Renal pelvis (tissue), 12 donors: Measurements from ENCODE around the gene SYT10. TPM values are rescaled to one million over a fixed set of nuclear protein-coding genes. Genes with fewer than 3 reads are reported as not detected.
"Not testable (repeated sequence)": the region's sequence is repeated elsewhere in the genome, so short reads cannot be mapped to it uniquely, and the experiment has no call there.

Experiments
- DNase-seq: peaks from one replicate; pipeline ENCODE4 v3.0.0-alpha.2; 2013
- long read RNA-seq, 16 experiments: transcript quantifications; one replicate each; lab custom pipeline, GENCODE V29; 2026
- polyA plus RNA-seq, 3 donors: library from polyadenylated mRNA; unstranded; fragments of 120-200 nt; gene quantifications; one replicate each; pipeline ENCODE4 v1.2.1, GENCODE V29; 2013; ENCODE audit not compliant: insufficient read length in 3 of 3

Gene SYT10
- under 1 TPM; 0.49 to 0.80 (median 0.67) TPM for polyA plus RNA-seq
- long read RNA-seq, donor 1 = 0 reads
- long read RNA-seq, donor 2 = 0 reads
- long read RNA-seq, donor 3 = 0 reads
- long read RNA-seq, donor 4 = 0 reads
- long read RNA-seq, donor 5 = 0 reads
- long read RNA-seq, donor 6, full-length matches to known transcripts = 1 of 1 reads
- long read RNA-seq, donor 6, partial matches to known transcripts = 0 of 1 reads
- long read RNA-seq, donor 6, other reads (novel, unspliced or antisense) = 0 of 1 reads
- long read RNA-seq, donor 7 = 0 reads
- long read RNA-seq, donor 8, full-length matches to known transcripts = 4 of 4 reads
- long read RNA-seq, donor 8, partial matches to known transcripts = 0 of 4 reads
- long read RNA-seq, donor 8, other reads (novel, unspliced or antisense) = 0 of 4 reads
- long read RNA-seq, donor 9 = 0 reads
- long read RNA-seq, donor 10 = 0 reads
- long read RNA-seq, donor 11 = 0 reads
- long read RNA-seq, donor 12 = 0 reads
- long read RNA-seq, donor 13 = 0 reads
- long read RNA-seq, donor 14 = 0 reads
- long read RNA-seq, donor 15 = 0 reads
- long read RNA-seq, donor 16 = 0 reads

GRCh38 chr12:33439587-33440011 is at the start of gene SYT10:
Gene SYT10, minus strand, starts transcription at chr12:33439819. Its CDS starts 297 bp downstream, at chr12:33439522.
- DNase-seq = no peak

GRCh38 chr12:33488036-33488435 is 48.4 kb upstream of the SYT10 start:
- no peak for DNase-seq

GRCh38 chr12:33486058-33486457 is 46.4 kb upstream of the SYT10 start:
- no peak for DNase-seq

- no peak for DNase-seq
Observed at GRCh38 chr12:33484161-33484560, 44.5 kb upstream of the SYT10 start.

- no peak for DNase-seq
Observed at GRCh38 chr12:33480366-33480765, 40.7 kb upstream of the SYT10 start.

- DNase-seq = no peak
Observed at GRCh38 chr12:33476058-33476457, 36.4 kb upstream of the SYT10 start.

- no peak for DNase-seq
Observed at GRCh38 chr12:33472299-33472698, 32.7 kb upstream of the SYT10 start.

- no peak for DNase-seq
Observed at GRCh38 chr12:33455096-33455495, 15.5 kb upstream of the SYT10 start.

- no peak for DNase-seq
Observed at GRCh38 chr12:33450480-33450879, 10.9 kb upstream of the SYT10 start.

GRCh38 chr12:33440477-33440876 is 858 bp upstream of the SYT10 start:
- no peak for DNase-seq

GRCh38 chr12:33438851-33439586 is 600 bp downstream of the SYT10 start:
- DNase-seq = no peak

GRCh38 chr12:33438025-33438772 is 1.4 kb downstream of the SYT10 start:
- DNase-seq = no peak

- DNase-seq = no peak
Observed at GRCh38 chr12:33437598-33437997, 2.0 kb downstream of the SYT10 start.

- no peak for DNase-seq
Observed at GRCh38 chr12:33432992-33433391, 6.6 kb downstream of the SYT10 start.

- DNase-seq = no peak
Observed at GRCh38 chr12:33431648-33432047, 8.0 kb downstream of the SYT10 start.

GRCh38 chr12:33429468-33429867 is 10.2 kb downstream of the SYT10 start:
- no peak for DNase-seq

- no peak for DNase-seq
Observed at GRCh38 chr12:33427071-33427470, 12.5 kb downstream of the SYT10 start.

GRCh38 chr12:33423706-33424105 is 15.9 kb downstream of the SYT10 start:
- DNase-seq = no peak

GRCh38 chr12:33412410-33412809 is 27.2 kb downstream of the SYT10 start:
- not testable (repeated sequence) for DNase-seq

- DNase-seq = no peak
Observed at GRCh38 chr12:33383503-33383902, 56.1 kb downstream of the SYT10 start.

GRCh38 chr12:33376153-33376552 is 63.5 kb downstream of the SYT10 start:
- DNase-seq = no peak

GRCh38 chr12:33370318-33370717 is 69.3 kb downstream of the SYT10 start:
- DNase-seq = no peak
